CD4-positive, alpha-beta T cell treated with Interferon alpha-2 for 1 hour (primary cell): ENCODE data around the gene SAMD5.
"Not testable (repeated sequence)": the region's sequence is repeated elsewhere in the genome, so short reads cannot be mapped to it uniquely, and the experiment has no call there.

Experiments used
- DNase-seq, 2 donors: peaks; one replicate each; pipeline ENCODE4 v3.0.0-alpha.2; 2020 to 2022

Gene SAMD5

DNA sequence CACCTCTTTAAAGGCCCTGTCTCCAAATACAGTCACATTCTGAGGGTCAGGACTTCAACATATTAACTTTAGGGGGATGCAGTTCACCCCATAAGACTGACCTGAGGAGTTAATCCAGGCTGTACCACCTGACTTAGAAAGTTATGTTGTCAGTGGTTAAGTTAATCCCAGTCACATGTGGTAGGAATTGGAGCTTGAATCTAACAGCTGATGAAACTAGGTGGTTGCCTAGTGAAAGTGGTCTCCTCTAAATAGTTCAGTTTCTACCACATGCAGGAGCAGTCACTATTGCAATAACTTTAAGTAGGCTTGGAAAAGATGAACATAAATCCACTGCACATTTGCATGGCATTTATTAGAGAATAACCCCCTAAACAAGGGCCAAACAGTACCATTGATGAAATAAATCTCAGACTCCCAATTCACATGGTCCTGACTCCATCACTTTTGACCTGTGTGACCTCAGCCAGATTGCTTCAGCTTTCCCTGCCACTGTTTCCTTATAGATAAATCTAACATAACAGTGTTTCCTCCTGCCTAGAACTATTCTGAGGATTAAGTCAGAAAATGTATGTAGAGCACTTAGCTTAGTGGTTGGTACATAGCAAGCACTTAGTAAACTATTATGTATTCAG, 20.1 kb downstream of the SAMD5 start:
- DNase-seq: no peak

- peak in 1 of 2 donors; percentile 3 for DNase-seq
Observed at GRCh38 chr6:147530132-147531060, 21.9 kb downstream of the SAMD5 start.

DNA sequence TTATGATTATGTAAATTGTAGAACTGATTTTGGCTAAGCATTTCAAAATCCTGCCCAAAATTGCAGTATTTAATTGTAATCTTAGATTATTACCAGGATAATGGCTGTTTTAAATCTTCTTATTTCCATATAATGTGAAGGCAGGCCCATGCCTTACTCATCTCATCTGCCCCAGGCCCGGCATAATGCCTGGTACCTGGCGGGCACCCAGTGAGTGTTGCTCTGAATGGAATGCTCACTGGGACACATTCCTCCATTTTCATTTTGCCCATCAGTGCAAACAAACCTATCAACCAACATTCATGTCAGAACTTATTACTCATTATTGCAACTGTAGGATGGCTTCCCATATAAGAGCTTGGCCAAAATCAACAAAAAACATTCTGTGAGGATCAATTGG, 22.8 kb downstream of the SAMD5 start:
- DNase-seq: no peak

DNA sequence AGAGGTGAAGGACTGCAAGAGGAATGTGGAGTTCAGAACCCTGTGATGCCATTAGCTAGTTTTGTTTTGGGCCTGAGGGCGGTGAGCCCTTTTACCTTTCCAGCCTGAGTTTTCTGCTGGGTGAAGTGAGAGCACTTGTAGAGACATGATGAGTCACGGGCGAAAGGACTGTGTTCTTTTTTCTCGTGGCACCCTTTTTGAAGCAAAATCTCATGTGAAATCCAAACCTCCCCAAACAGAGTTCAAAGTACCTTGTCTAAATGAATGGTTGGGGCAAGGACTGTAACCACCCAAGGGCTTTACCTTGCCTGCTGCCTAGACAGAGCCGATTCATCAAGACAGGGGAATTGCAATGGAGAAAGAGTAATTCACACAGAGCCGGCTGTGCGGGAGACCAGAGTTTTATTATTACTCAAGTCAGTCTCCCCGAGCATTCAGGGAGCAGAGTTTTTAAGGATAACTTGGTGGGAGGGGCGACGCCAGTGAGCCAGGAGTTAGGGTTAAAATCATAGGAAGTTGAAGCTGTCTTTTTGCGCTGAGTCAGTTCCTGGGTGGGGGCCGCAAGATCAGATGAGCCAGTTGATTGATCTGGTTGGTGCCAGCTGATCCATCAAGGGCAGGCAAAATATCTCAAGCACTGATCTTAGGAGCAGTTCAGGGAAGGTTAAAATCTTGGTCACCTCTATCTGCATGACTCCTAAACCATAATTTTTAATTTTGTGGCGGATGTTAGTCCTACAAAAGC, 25.8 kb downstream of the SAMD5 start:
- no peak for DNase-seq

GRCh38 chr6:147538821-147539220, 30.3 kb downstream of the SAMD5 start:
- DNase-seq: no peak

- no peak for DNase-seq
Observed at GRCh38 chr6:147540075-147540474, 31.6 kb downstream of the SAMD5 start.

GRCh38 chr6:147542436-147542835, 33.9 kb downstream of the SAMD5 start:
- DNase-seq: not testable (repeated sequence)

DNA sequence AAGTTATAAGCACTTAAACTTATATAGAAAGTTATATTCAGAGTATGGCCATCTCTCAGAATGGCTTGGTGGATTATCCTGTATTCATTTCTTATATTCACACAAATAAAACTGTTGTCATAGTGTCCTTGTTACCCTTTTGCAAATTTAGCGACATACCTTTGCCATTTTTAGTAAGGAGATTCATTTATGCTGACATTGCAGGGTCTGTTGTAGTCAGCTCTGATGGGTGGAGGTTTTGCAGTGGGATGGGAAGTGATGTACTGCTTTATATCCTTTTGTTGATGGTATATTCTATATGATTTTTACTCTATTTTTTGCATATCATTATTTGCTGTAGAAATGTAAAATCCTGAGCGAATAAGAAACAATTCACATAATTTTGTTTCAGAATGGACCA, 35.9 kb downstream of the SAMD5 start:
- no peak for DNase-seq

DNA sequence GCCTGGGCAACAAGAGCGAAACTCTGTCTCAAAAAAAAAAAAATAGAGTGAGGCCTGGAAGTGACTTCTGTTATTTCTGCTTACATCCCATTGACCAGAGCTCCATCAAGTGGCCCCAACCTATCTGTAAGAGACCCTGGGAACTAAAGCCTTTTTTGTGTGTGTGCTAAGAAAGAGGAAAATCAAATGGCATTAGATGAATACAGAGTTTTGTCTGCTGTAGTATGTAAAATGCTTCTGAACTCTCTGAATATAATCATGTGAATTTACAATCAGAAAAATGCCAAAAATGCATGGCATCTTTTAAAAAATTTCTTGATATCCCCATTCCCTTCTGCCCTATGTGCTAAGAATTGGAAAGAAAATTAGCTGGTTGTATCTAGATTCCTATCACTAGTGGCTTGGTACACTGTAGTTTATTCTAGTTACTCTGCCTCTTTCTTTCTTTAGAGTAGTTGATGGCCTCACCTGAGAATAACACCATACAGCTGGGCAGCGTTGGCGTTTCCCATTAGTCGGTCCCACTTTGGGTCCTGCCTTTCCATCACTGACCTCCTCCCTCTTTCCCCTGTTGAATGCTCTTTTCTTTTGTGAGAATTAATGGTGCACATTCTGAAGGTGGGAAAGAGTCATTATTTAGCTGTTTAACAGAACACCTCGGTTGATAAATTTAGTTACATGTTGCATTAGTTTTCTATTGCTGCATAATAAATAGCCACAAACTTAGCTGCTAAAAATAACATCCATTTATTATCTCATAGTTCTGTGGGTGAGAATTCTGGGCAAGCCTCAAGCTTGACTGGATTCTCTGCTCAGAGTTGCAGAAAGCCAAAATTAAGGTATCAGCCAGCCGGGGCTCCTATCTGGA, 38.2 kb downstream of the SAMD5 start:
- DNase-seq: no peak

DNA sequence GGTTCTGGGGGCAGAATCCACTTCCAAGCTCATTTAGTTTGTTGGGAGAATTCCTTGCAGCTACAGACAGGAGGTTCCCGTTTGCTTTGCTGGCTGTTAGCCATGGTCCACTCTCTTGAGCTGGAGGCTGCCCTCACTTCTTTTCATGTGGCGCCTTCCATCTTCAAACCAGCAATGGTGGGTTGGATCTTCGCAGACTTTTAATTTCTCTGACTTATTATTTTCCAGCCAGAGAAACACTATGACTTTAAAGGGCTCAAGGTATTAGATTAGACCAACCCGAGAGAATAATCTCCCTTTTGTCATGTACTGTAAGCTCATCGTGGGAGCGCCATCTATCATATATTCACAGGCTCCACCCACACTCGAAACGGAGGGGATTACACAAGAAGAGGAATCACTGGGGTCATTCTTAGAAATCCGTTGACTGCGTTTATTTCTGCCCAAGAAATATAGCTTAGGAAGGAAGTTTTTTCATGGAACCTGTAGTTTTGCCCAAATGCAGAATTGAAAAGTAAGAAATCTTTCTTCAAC, 38.9 kb downstream of the SAMD5 start:
- DNase-seq: no peak

GRCh38 chr6:147548921-147549475, 40.5 kb downstream of the SAMD5 start:
- no peak for DNase-seq

- DNase-seq: no peak
Observed at GRCh38 chr6:147549531-147549930, 41.0 kb downstream of the SAMD5 start.

GRCh38 chr6:147551976-147552375, 43.5 kb downstream of the SAMD5 start:
- DNase-seq: no peak

DNA sequence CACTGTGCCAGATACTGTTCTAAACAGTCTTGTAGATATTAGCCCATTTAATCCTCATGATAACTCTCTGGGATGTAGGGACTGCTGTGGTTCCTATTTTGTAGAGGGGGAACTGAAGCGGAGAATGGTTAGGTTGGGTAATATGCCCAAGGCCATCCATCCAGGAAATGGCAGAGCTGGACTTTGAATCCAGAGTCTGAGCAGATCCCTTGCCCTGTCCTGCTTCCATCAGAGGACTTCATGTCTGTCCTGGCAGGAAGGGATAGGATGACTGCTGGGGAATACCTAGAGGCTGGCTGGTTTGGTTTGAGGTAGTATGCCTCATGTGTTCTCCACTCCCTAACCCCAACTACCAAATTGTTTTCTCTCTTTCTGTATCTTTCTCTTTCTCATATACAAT, 44.6 kb downstream of the SAMD5 start:
- no peak for DNase-seq

- no peak for DNase-seq
Observed at GRCh38 chr6:147554281-147554680, 45.8 kb downstream of the SAMD5 start.

DNA sequence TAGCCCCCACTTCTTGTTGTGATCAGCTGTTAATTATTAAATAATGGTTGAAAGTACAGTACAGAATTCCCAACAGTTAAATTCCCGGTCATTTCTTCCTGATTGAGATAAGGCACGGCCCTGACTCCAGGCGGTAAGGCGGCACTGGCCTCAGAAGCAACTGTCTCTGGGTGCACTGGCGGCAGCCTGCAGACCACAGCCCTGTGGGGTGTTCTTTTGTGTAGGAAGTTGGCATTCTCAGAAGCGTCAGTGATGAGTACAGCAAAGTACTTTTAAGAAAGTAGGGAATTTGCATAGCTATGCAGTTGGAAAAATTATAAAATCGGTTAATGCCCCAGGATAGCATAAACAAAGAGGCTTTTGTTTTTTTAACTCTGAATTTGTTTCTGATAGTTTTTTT, 50.5 kb downstream of the SAMD5 start:
- no peak for DNase-seq

GRCh38 chr6:147560670-147561069, 52.2 kb downstream of the SAMD5 start:
- DNase-seq: no peak

- no peak for DNase-seq
Observed at GRCh38 chr6:147561726-147562125, 53.2 kb downstream of the SAMD5 start.

GRCh38 chr6:147563472-147563871, 55.0 kb downstream of the SAMD5 start:
- DNase-seq: no peak

- DNase-seq: no peak
Observed at GRCh38 chr6:147564556-147564955, 56.1 kb downstream of the SAMD5 start.

- no peak for DNase-seq
Observed at GRCh38 chr6:147566244-147566898, 57.9 kb downstream of the SAMD5 start.
